Nephron progenitor cell (in vitro differentiated cells): ENCODE data around the gene NELFB.

ENCODE experiments used
- DNase-seq: peaks from one replicate; pipeline ENCODE4 v3.0.0; 2021
- H3K27ac Mint-ChIP-seq: 2 replicates; pipeline ENCODE4 v1.8.0; 2021; ENCODE audit warnings: mild to moderate bottlenecking, moderate library complexity, mixed read lengths
- H3K27me3 Mint-ChIP-seq: 2 replicates; pipeline ENCODE4 v1.8.0; 2021; ENCODE audit warnings: mild to moderate bottlenecking, low read depth, mixed read lengths; ENCODE audit not compliant: poor library complexity
- H3K36me3 Mint-ChIP-seq: 2 replicates; pipeline ENCODE4 v1.8.0; 2021; ENCODE audit warnings: low read depth, mixed read lengths
- H3K4me1 Mint-ChIP-seq: 2 replicates; pipeline ENCODE4 v1.8.0; 2021; ENCODE audit warnings: mixed read lengths
- H3K4me3 Mint-ChIP-seq: 2 replicates; pipeline ENCODE4 v1.8.0; 2021; ENCODE audit warnings: mild to moderate bottlenecking, moderate library complexity, mixed read lengths
- H3K9me3 Mint-ChIP-seq: 2 replicates; pipeline ENCODE4 v1.8.0; 2021; ENCODE audit warnings: mild to moderate bottlenecking, moderate library complexity, mixed read lengths
- CTCF ChIP-seq: fragments of 200-600 bp; sonication (generic); IDR thresholded peaks from 2 replicates; pipeline ENCODE4 v1.5.0; 2021; ENCODE audit warnings: antibody characterized with exemption

The NELFB gene

GRCh38 chr9:137313326-137313936 is 58.3 kb downstream of the NELFB start:
- Mint-ChIP-seq H3K4me1 (peaks cover 16% of the 10 kb centered on the region), H3K27ac (peak overlapping the region; percentile 81), H3K4me3 (no peak overlapping the region), H3K36me3 (no peaks in the 10 kb centered on the region), H3K27me3 (no peaks in the 10 kb centered on the region), H3K9me3 (no peaks in the 10 kb centered on the region)
- no peak for TF ChIP-seq CTCF
- no peak for DNase-seq

GRCh38 chr9:137313956-137314560 is 58.9 kb downstream of the NELFB start:
- no peaks in the 10 kb centered on the region for H3K9me3 Mint-ChIP-seq
- H3K4me3 Mint-ChIP-seq: no peak overlapping the region
- no peak for DNase-seq
- TF ChIP-seq CTCF: no peak
- H3K36me3 Mint-ChIP-seq: no peaks in the 10 kb centered on the region
- H3K27ac Mint-ChIP-seq: no peak overlapping the region
- H3K4me1 Mint-ChIP-seq: peaks cover 15% of the 10 kb centered on the region
- H3K27me3 Mint-ChIP-seq: no peaks in the 10 kb centered on the region

- DNase-seq: peak; percentile 45
- no peak for TF ChIP-seq CTCF
- no peak overlapping the region for H3K27ac Mint-ChIP-seq
- H3K4me3 Mint-ChIP-seq: no peak overlapping the region
- peaks cover 19% of the 10 kb centered on the region for H3K4me1 Mint-ChIP-seq
- H3K9me3 Mint-ChIP-seq: no peaks in the 10 kb centered on the region
- H3K27me3 Mint-ChIP-seq: no peaks in the 10 kb centered on the region
- H3K36me3 Mint-ChIP-seq: no peaks in the 10 kb centered on the region
These were observed 59.7 kb downstream of the NELFB start for GRCh38 chr9:137314561-137315560.

GRCh38 chr9:137315581-137316011 is 60.5 kb downstream of the NELFB start:
- Mint-ChIP-seq H3K4me3 (no peak overlapping the region), H3K4me1 (peaks cover 19% of the 10 kb centered on the region), H3K36me3 (no peaks in the 10 kb centered on the region), H3K27me3 (no peaks in the 10 kb centered on the region), H3K27ac (no peak overlapping the region), H3K9me3 (no peaks in the 10 kb centered on the region)
- DNase-seq: no peak
- no peak for TF ChIP-seq CTCF

- TF ChIP-seq CTCF: no peak
- peak; percentile 85 for DNase-seq
- H3K27ac Mint-ChIP-seq: no peak overlapping the region
- no peaks in the 10 kb centered on the region for H3K9me3 Mint-ChIP-seq
- no peaks in the 10 kb centered on the region for H3K27me3 Mint-ChIP-seq
- H3K4me3 Mint-ChIP-seq: no peak overlapping the region
- H3K36me3 Mint-ChIP-seq: no peaks in the 10 kb centered on the region
- peaks cover 19% of the 10 kb centered on the region for H3K4me1 Mint-ChIP-seq
These were observed 61.2 kb downstream of the NELFB start for GRCh38 chr9:137316012-137316981.
